ENCODE data around the gene CEMIP. TPM values are rescaled to one million over a fixed set of nuclear protein-coding genes. Genes with fewer than 3 reads are reported as not detected.

Gene CEMIP
- total RNA-seq, 1 donor from 2014 or later, result 5.3 TPM

GRCh38 chr15:80936288-80937078 lies 157.3 kb downstream of the CEMIP start:
- no peaks in the 10 kb centered on the region for H3K36me3 ChIP-seq (ENCODE audit: control insufficient read depth, insufficient read depth, low read length)
- TF ChIP-seq CTCF (IDR thresholded peaks at IDR 0.05; ENCODE audit: insufficient read depth, low read length, severe bottlenecking), result no peak
- peak; percentile 23 for FAIRE-seq

GRCh38 chr15:80937718-80938117 lies 158.5 kb downstream of the CEMIP start:
- Histone ChIP-seq H3K4me3 (ENCODE audit: low read depth, low read length) (no peak overlapping the region), H3K27me3 (ENCODE audit: control insufficient read depth, insufficient read depth, low read length) (no peaks in the 10 kb centered on the region), H3K36me3 (ENCODE audit: control insufficient read depth, insufficient read depth, low read length) (peaks cover 3% of the 10 kb centered on the region)
- FAIRE-seq (no peak), DNase-seq (ENCODE audit: low read depth) (no peak)
- TF ChIP-seq CTCF (IDR thresholded peaks at IDR 0.05; ENCODE audit: insufficient read depth, low read length, severe bottlenecking), result no peak

More at GRCh38 chr15:80936288-80937078, 157.3 kb downstream of the CEMIP start:
- no peak for DNase-seq (ENCODE audit: low read depth)
- H3K4me3 ChIP-seq (ENCODE audit: low read depth, low read length), result no peak overlapping the region
- H3K27me3 ChIP-seq (ENCODE audit: control insufficient read depth, insufficient read depth, low read length), result no peaks in the 10 kb centered on the region

GRCh38 chr15:80939216-80939615 lies 160.0 kb downstream of the CEMIP start:
- no peak for DNase-seq (ENCODE audit: low read depth)
- Histone ChIP-seq H3K36me3 (ENCODE audit: control insufficient read depth, insufficient read depth, low read length) (peaks cover 5% of the 10 kb centered on the region), H3K27me3 (ENCODE audit: control insufficient read depth, insufficient read depth, low read length) (no peaks in the 10 kb centered on the region), H3K4me3 (ENCODE audit: low read depth, low read length) (no peak overlapping the region)
- no peak for TF ChIP-seq CTCF (IDR thresholded peaks at IDR 0.05; ENCODE audit: insufficient read depth, low read length, severe bottlenecking)
- no peak for FAIRE-seq

- Histone ChIP-seq H3K36me3 (ENCODE audit: control insufficient read depth, insufficient read depth, low read length) (peaks cover 6% of the 10 kb centered on the region), H3K4me3 (ENCODE audit: low read depth, low read length) (no peak overlapping the region), H3K27me3 (ENCODE audit: control insufficient read depth, insufficient read depth, low read length) (no peaks in the 10 kb centered on the region)
- no peak for DNase-seq (ENCODE audit: low read depth)
- FAIRE-seq, result no peak
- no peak for TF ChIP-seq CTCF (IDR thresholded peaks at IDR 0.05; ENCODE audit: insufficient read depth, low read length, severe bottlenecking)
These were observed 161.2 kb downstream of the CEMIP start for GRCh38 chr15:80940331-80940730.

- no peak for DNase-seq (ENCODE audit: low read depth)
- no peak for TF ChIP-seq CTCF (IDR thresholded peaks at IDR 0.05; ENCODE audit: insufficient read depth, low read length, severe bottlenecking)
- peak; percentile 58 for FAIRE-seq
- H3K27me3 ChIP-seq (ENCODE audit: control insufficient read depth, insufficient read depth, low read length), result no peaks in the 10 kb centered on the region
- H3K36me3 ChIP-seq (ENCODE audit: control insufficient read depth, insufficient read depth, low read length), result peaks cover 6% of the 10 kb centered on the region
- H3K4me3 ChIP-seq (ENCODE audit: low read depth, low read length), result no peak overlapping the region
These were observed 161.7 kb downstream of the CEMIP start for GRCh38 chr15:80940851-80941250.

GRCh38 chr15:80942266-80942665 lies 163.1 kb downstream of the CEMIP start:
- FAIRE-seq, result no peak
- no peak for DNase-seq (ENCODE audit: low read depth)
- Histone ChIP-seq H3K36me3 (ENCODE audit: control insufficient read depth, insufficient read depth, low read length) (peaks cover 8% of the 10 kb centered on the region), H3K27me3 (ENCODE audit: control insufficient read depth, insufficient read depth, low read length) (no peaks in the 10 kb centered on the region), H3K4me3 (ENCODE audit: low read depth, low read length) (no peak overlapping the region)
- TF ChIP-seq CTCF (IDR thresholded peaks at IDR 0.05; ENCODE audit: insufficient read depth, low read length, severe bottlenecking), result no peak

Measured in bronchial epithelial cell (primary cell).